ENCODE data around the gene TAC3.

Gene TAC3

GRCh38 chr12:57004651-57005050 lies 11.7 kb downstream of the TAC3 start:
- no peaks in the 10 kb centered on the region for H3K27me3 ChIP-seq (ENCODE audit: control insufficient read depth in 1 of 2, insufficient read depth in 2 of 2, low read length in 2 of 2)
- no peak overlapping the region for H3K4me3 ChIP-seq (ENCODE audit: low read length in 2 of 2)
- H3K4me1 ChIP-seq (ENCODE audit: control insufficient read depth, insufficient read depth, low read length): peaks cover 46% of the 10 kb centered on the region
- H3K9me3 ChIP-seq (ENCODE audit: control insufficient read depth in 2 of 2, low read length in 2 of 2): no peaks in the 10 kb centered on the region
- no peak overlapping the region for H3K27ac ChIP-seq (ENCODE audit: low read length)
- H3K36me3 ChIP-seq (ENCODE audit: control insufficient read depth in 2 of 2, insufficient read depth in 2 of 2, low read length in 2 of 2): peaks cover 37 to 40% of the 10 kb centered on the region in 2 donors
- no peak overlapping the region for H3K9ac ChIP-seq (ENCODE audit: low read length in 2 of 2)

GRCh38 chr12:57003395-57003794 lies 12.9 kb downstream of the TAC3 start:
- Histone ChIP-seq H3K27ac (ENCODE audit: low read length) (no peak overlapping the region), H3K4me1 (ENCODE audit: control insufficient read depth, insufficient read depth, low read length) (peaks cover 39% of the 10 kb centered on the region), H3K36me3 (ENCODE audit: control insufficient read depth in 2 of 2, insufficient read depth in 2 of 2, low read length in 2 of 2) (peaks cover 37 to 42% of the 10 kb centered on the region in 2 donors), H3K4me3 (ENCODE audit: low read length in 2 of 2) (no peak overlapping the region), H3K27me3 (ENCODE audit: control insufficient read depth in 1 of 2, insufficient read depth in 2 of 2, low read length in 2 of 2) (no peaks in the 10 kb centered on the region), H3K9me3 (ENCODE audit: control insufficient read depth in 2 of 2, low read length in 2 of 2) (no peaks in the 10 kb centered on the region), H3K9ac (ENCODE audit: low read length in 2 of 2) (no peak overlapping the region)

DNA sequence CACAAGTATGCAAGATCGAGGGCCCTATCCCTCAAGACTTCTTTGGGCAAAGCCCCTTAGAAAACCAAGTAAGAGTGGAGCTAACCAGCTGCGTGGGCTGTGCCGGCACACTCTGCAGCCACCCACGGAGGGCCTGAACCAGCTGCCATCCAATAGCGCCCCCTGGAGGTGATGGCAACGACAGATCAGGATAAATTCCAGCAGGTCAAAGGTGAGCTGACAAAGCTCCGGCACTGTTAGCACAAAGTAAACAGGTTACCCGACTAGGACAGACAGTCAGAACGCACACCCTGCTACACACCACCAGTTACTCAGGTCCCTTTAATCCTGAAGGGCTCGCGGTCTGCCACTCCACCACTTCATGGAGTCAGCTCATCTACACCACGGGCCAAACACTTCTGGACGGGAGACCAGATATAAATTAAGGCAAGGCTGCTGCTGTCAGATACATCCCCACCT lies 14.9 kb downstream of the TAC3 start:
- no peaks in the 10 kb centered on the region for H3K27me3 ChIP-seq (ENCODE audit: control insufficient read depth in 1 of 2, insufficient read depth in 2 of 2, low read length in 2 of 2)
- no peaks in the 10 kb centered on the region for H3K9me3 ChIP-seq (ENCODE audit: control insufficient read depth in 2 of 2, low read length in 2 of 2)
- H3K4me3 ChIP-seq (ENCODE audit: low read length in 2 of 2): no peak overlapping the region
- H3K9ac ChIP-seq (ENCODE audit: low read length in 2 of 2): no peak overlapping the region
- H3K4me1 ChIP-seq (ENCODE audit: control insufficient read depth, insufficient read depth, low read length): peaks cover 28% of the 10 kb centered on the region
- peaks cover 44 to 52% of the 10 kb centered on the region in 2 donors for H3K36me3 ChIP-seq (ENCODE audit: control insufficient read depth in 2 of 2, insufficient read depth in 2 of 2, low read length in 2 of 2)
- no peak overlapping the region for H3K27ac ChIP-seq (ENCODE audit: low read length)

DNA sequence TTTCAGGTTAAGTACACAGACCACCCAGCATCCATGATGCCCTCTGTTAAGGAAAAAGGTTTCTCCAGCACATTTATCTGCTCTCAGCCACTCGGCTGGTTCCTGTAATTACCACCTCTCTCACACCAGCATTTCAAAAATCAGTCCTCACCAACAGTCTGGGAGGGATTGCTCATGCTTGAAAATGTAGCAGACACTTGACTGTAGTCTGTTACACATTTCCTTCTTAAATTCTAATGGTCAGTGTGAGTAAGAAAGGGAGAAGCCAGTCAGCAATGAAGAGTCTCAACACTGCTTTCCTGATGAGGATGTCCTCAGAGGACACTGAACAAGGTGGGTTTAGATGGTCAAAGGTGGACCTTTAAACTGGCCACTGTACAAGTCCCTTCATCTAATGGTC lies 15.9 kb downstream of the TAC3 start:
- Histone ChIP-seq H3K9me3 (ENCODE audit: control insufficient read depth in 2 of 2, low read length in 2 of 2) (no peaks in the 10 kb centered on the region), H3K27ac (ENCODE audit: low read length) (no peak overlapping the region), H3K4me3 (ENCODE audit: low read length in 2 of 2) (no peak overlapping the region), H3K27me3 (ENCODE audit: control insufficient read depth in 1 of 2, insufficient read depth in 2 of 2, low read length in 2 of 2) (no peaks in the 10 kb centered on the region), H3K9ac (ENCODE audit: low read length in 2 of 2) (no peak overlapping the region), H3K36me3 (ENCODE audit: control insufficient read depth in 2 of 2, insufficient read depth in 2 of 2, low read length in 2 of 2) (peaks cover 44 to 57% of the 10 kb centered on the region in 2 donors), H3K4me1 (ENCODE audit: control insufficient read depth, insufficient read depth, low read length) (peaks cover 26% of the 10 kb centered on the region)

DNA sequence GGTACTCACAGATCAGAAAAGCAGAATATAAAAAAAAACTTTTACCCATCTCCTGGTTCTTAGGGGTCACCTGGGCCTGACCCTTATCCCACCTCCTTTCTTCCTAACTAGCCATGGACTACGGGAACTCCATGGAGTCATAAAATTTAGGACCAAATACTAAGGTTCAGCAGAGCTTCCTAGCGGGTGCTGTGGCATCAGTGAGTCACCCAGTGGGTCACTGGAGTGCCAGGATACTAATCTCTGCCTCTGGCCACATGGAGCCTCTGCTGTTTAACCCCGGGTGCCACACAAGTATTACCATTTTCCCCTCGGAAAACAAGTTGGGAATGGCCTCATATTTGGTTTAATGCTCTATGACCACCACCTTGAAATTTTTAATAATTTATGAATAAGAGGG lies 16.9 kb downstream of the TAC3 start:
- Histone ChIP-seq H3K4me3 (ENCODE audit: low read length in 2 of 2) (no peak overlapping the region), H3K9ac (ENCODE audit: low read length in 2 of 2) (no peak overlapping the region), H3K36me3 (ENCODE audit: control insufficient read depth in 2 of 2, insufficient read depth in 2 of 2, low read length in 2 of 2) (peaks cover 40 to 58% of the 10 kb centered on the region in 2 donors), H3K27ac (ENCODE audit: low read length) (no peak overlapping the region), H3K27me3 (ENCODE audit: control insufficient read depth in 1 of 2, insufficient read depth in 2 of 2, low read length in 2 of 2) (no peaks in the 10 kb centered on the region), H3K4me1 (ENCODE audit: control insufficient read depth, insufficient read depth, low read length) (peaks cover 19% of the 10 kb centered on the region), H3K9me3 (ENCODE audit: control insufficient read depth in 2 of 2, low read length in 2 of 2) (no peaks in the 10 kb centered on the region)

- H3K27me3 ChIP-seq (ENCODE audit: control insufficient read depth in 1 of 2, insufficient read depth in 2 of 2, low read length in 2 of 2): no peaks in the 10 kb centered on the region
- no peak overlapping the region for H3K27ac ChIP-seq (ENCODE audit: low read length)
- peaks cover 37 to 55% of the 10 kb centered on the region in 2 donors for H3K36me3 ChIP-seq (ENCODE audit: control insufficient read depth in 2 of 2, insufficient read depth in 2 of 2, low read length in 2 of 2)
- no peak overlapping the region for H3K4me3 ChIP-seq (ENCODE audit: low read length in 2 of 2)
- H3K9me3 ChIP-seq (ENCODE audit: control insufficient read depth in 2 of 2, low read length in 2 of 2): no peaks in the 10 kb centered on the region
- peaks cover 16% of the 10 kb centered on the region for H3K4me1 ChIP-seq (ENCODE audit: control insufficient read depth, insufficient read depth, low read length)
- H3K9ac ChIP-seq (ENCODE audit: low read length in 2 of 2): no peak overlapping the region
Measured at GRCh38 chr12:56998981-56999380, 17.3 kb downstream of the TAC3 start.

GRCh38 chr12:56998316-56998715 lies 18.0 kb downstream of the TAC3 start:
- Histone ChIP-seq H3K4me3 (ENCODE audit: low read length in 2 of 2) (no peak overlapping the region), H3K27me3 (ENCODE audit: control insufficient read depth in 1 of 2, insufficient read depth in 2 of 2, low read length in 2 of 2) (no peaks in the 10 kb centered on the region), H3K9me3 (ENCODE audit: control insufficient read depth in 2 of 2, low read length in 2 of 2) (no peaks in the 10 kb centered on the region), H3K4me1 (ENCODE audit: control insufficient read depth, insufficient read depth, low read length) (peaks cover 16% of the 10 kb centered on the region), H3K27ac (ENCODE audit: low read length) (no peak overlapping the region), H3K36me3 (ENCODE audit: control insufficient read depth in 2 of 2, insufficient read depth in 2 of 2, low read length in 2 of 2) (peaks cover 31 to 48% of the 10 kb centered on the region in 2 donors), H3K9ac (ENCODE audit: low read length in 2 of 2) (no peak overlapping the region)

DNA sequence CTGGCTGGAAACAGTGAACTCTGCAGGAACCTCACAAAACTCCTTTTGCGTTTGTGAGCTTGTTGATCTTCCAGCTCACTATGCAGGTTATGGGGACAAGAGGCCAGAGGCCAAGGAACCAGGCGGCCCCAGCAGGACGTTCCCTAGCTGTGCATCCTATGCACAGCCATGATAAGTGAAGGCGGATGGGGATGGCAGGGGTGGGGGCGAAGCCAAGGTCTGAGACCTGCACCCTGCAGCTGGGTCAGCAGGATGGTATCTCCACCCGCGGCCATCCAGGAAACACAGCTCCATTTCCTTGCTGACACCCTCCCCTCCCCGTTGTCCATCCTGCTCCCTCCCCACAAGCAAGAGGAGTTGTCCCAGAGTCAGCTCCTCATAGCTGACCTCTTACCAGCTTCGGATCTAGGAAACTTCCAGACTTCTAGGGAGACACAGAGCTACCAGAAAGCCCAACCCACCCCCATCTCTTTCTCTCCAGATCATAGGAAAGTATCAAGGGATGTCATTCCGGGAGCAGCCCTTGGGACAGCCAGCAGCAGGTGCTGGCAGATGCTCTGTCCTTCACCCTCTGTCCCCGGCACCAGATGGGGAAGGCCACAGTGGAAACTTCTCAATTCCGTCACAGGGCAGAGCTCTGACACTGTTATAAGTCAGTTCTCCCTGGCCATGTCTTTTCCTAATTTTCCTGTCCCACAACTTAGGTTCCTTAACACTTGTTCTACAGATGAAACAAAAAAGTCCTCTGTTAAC lies 19.4 kb downstream of the TAC3 start:
- Histone ChIP-seq H3K9ac (ENCODE audit: low read length in 2 of 2) (no peak overlapping the region), H3K36me3 (ENCODE audit: control insufficient read depth in 2 of 2, insufficient read depth in 2 of 2, low read length in 2 of 2) (peaks cover 18 to 36% of the 10 kb centered on the region in 2 donors), H3K4me1 (ENCODE audit: control insufficient read depth, insufficient read depth, low read length) (peaks cover 12% of the 10 kb centered on the region), H3K9me3 (ENCODE audit: control insufficient read depth in 2 of 2, low read length in 2 of 2) (no peaks in the 10 kb centered on the region), H3K4me3 (ENCODE audit: low read length in 2 of 2) (no peak overlapping the region), H3K27ac (ENCODE audit: low read length) (no peak overlapping the region), H3K27me3 (ENCODE audit: control insufficient read depth in 1 of 2, insufficient read depth in 2 of 2, low read length in 2 of 2) (no peaks in the 10 kb centered on the region)

GRCh38 chr12:56995930-56996496 lies 20.3 kb downstream of the TAC3 start:
- Histone ChIP-seq H3K4me1 (ENCODE audit: control insufficient read depth, insufficient read depth, low read length) (peaks cover 3% of the 10 kb centered on the region), H3K27me3 (ENCODE audit: control insufficient read depth in 1 of 2, insufficient read depth in 2 of 2, low read length in 2 of 2) (no peaks in the 10 kb centered on the region), H3K9ac (ENCODE audit: low read length in 2 of 2) (no peak overlapping the region), H3K36me3 (ENCODE audit: control insufficient read depth in 2 of 2, insufficient read depth in 2 of 2, low read length in 2 of 2) (peaks cover 16 to 32% of the 10 kb centered on the region in 2 donors), H3K27ac (ENCODE audit: low read length) (no peak overlapping the region), H3K9me3 (ENCODE audit: control insufficient read depth in 2 of 2, low read length in 2 of 2) (no peaks in the 10 kb centered on the region), H3K4me3 (ENCODE audit: low read length in 2 of 2) (no peak overlapping the region)

- Histone ChIP-seq H3K27me3 (ENCODE audit: control insufficient read depth in 1 of 2, insufficient read depth in 2 of 2, low read length in 2 of 2) (no peaks in the 10 kb centered on the region), H3K4me1 (ENCODE audit: control insufficient read depth, insufficient read depth, low read length) (peaks cover 2% of the 10 kb centered on the region), H3K36me3 (ENCODE audit: control insufficient read depth in 2 of 2, insufficient read depth in 2 of 2, low read length in 2 of 2) (peaks cover 10 to 27% of the 10 kb centered on the region in 2 donors), H3K9me3 (ENCODE audit: control insufficient read depth in 2 of 2, low read length in 2 of 2) (no peaks in the 10 kb centered on the region), H3K27ac (ENCODE audit: low read length) (no peak overlapping the region), H3K9ac (ENCODE audit: low read length in 2 of 2) (no peak overlapping the region), H3K4me3 (ENCODE audit: low read length in 2 of 2) (no peak overlapping the region)
Measured at GRCh38 chr12:56995201-56995929, 21.0 kb downstream of the TAC3 start.

Measured in stomach smooth muscle (tissue), 2 donors.